Activated B cell treated with CpG ODN at 0.5 μM for 24 hours (primary cell): ENCODE results near the gene TTYH1. TPM values are rescaled to one million over a fixed set of nuclear protein-coding genes. Genes with fewer than 3 reads are reported as not detected.

Source experiments
- ATAC-seq: fragments of 200-7000 bp; cut with Tn5 transposase; one replicate; pipeline ENCODE4 v1.10.0; 2021; ENCODE audit warnings: low read depth, mild to moderate bottlenecking, moderate library complexity
- CTCF ChIA-PET: fragments of 350-600 bp; sonication (Branson Sonifier 250); formaldehyde crosslinking; loops from one replicate; lab custom pipeline; 2021; ENCODE audit warnings: antibody characterized with exemption; lab: Charles Lee
- POLR2A ChIA-PET: fragments of 350-600 bp; sonication (Branson Sonifier 250); formaldehyde crosslinking; loops from one replicate; lab custom pipeline; 2021; ENCODE audit warnings: antibody characterized with exemption; lab: Charles Lee
- DNase-seq: peaks from one replicate; pipeline ENCODE4 v3.0.0; 2022
- H3K27ac Mint-ChIP-seq: one replicate; pipeline ENCODE4 v1.8.0; 2020; ENCODE audit warnings: mixed read lengths
- H3K27me3 Mint-ChIP-seq: one replicate; pipeline ENCODE4 v1.8.0; 2021; ENCODE audit warnings: mixed read lengths
- H3K36me3 Mint-ChIP-seq: one replicate; pipeline ENCODE4 v1.8.0; 2021; ENCODE audit warnings: low read depth, mixed read lengths
- H3K4me1 Mint-ChIP-seq: one replicate; pipeline ENCODE4 v1.8.0; 2021; ENCODE audit warnings: mixed read lengths
- H3K4me3 Mint-ChIP-seq: one replicate; pipeline ENCODE4 v1.8.0; 2020; ENCODE audit warnings: mild to moderate bottlenecking, mixed read lengths
- H3K9me3 Mint-ChIP-seq: one replicate; pipeline ENCODE4 v1.8.0; 2020; ENCODE audit warnings: mixed read lengths
- CTCF ChIP-seq: fragments of 200-600 bp; IDR thresholded peaks from one replicate; pipeline ENCODE4 v1.8.0; 2022; ENCODE audit warnings: antibody characterized with exemption, mild to moderate bottlenecking
- intact Hi-C: fragments of 100-400 bp; cut with micrococcal nuclease; formaldehyde crosslinking; loops from one replicate; pipeline ENCODE4 v1.15.1; 2024
- total RNA-seq: library from RNA; stranded (reverse); gene quantifications from 2 replicates; pipeline ENCODE4 v1.2.3, GENCODE V29; 2022

The TTYH1 gene
- total RNA-seq, 1 donor from 2014 or later: not detected

DNA sequence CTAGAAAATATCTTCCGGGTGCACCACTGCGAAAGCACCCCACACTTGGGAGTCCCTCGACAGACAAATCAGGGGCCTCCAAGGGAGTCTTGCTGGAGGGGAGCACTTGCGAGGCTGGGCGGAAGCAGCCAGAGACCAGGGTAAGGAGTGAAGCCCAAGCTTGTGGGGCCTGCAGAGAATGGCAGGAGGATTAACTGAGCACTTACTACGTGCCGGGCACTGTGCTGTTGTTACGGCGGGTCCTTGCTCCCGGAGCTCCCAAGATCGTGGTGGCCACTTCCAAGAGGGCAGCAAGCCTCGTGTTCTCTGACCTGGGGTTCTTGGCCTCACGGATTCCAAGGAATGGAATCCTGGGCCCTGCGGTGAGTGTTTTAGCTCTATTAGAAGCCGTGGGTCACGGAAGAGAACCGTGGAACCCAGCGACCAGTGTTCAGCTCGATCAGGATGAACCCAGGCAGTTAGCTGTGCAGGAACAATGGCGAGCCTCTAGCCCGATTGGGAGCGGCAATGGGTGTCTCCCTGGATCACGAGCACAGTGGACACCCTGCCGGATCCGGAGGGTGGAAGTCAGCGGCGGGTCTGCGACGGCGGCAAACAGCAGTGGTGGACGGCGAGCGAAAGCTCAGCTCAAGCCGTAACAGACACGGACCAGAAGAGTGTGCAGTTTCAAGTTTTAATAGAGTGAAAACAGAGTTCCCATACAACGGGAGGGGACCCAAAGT is 9.6 kb downstream of the TTYH1 start:
- Mint-ChIP-seq H3K9me3 (no peaks in the 10 kb centered on the region), H3K36me3 (no peaks in the 10 kb centered on the region), H3K27ac (no peak overlapping the region), H3K27me3 (peaks cover 34% of the 10 kb centered on the region), H3K4me1 (no peaks in the 10 kb centered on the region), H3K4me3 (no peak overlapping the region)
- CTCF ChIA-PET: no interaction called here
- intact Hi-C loops: no loop called here
- DNase-seq (no peak), ATAC-seq (no peak)
- no peak for TF ChIP-seq CTCF
- POLR2A ChIA-PET: interaction anchor here (0.6 kb wide), 1 partner anchor 126 kb away, joined by 4 read pairs; no protein-coding TSS in a partner anchor

DNA sequence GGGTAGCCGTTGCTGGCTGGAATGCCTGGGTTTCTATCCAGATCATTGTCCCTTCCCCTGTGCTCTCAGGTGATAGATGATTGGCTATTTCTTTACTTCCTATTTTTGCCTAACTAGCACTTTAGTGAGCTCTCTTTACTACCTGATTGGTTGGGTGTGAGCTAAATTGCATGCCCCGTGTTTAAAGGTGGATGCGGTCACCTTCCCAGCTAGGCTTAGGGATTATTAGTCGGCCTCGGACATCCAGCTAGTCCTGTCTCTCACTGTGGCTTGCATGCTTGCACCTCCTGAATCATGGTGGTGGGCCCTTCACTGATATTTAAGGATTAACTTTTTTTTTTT is 10.1 kb downstream of the TTYH1 start:
- no peak overlapping the region for H3K4me3 Mint-ChIP-seq
- H3K27me3 Mint-ChIP-seq: peaks cover 33% of the 10 kb centered on the region
- POLR2A ChIA-PET: no interaction called here
- TF ChIP-seq CTCF: no peak
- no peaks in the 10 kb centered on the region for H3K36me3 Mint-ChIP-seq
- H3K4me1 Mint-ChIP-seq: peaks cover 2% of the 10 kb centered on the region
- intact Hi-C loops: no loop called here
- no peak for ATAC-seq
- H3K27ac Mint-ChIP-seq: no peak overlapping the region
- CTCF ChIA-PET: no interaction called here
- no peaks in the 10 kb centered on the region for H3K9me3 Mint-ChIP-seq
- no peak for DNase-seq

DNA sequence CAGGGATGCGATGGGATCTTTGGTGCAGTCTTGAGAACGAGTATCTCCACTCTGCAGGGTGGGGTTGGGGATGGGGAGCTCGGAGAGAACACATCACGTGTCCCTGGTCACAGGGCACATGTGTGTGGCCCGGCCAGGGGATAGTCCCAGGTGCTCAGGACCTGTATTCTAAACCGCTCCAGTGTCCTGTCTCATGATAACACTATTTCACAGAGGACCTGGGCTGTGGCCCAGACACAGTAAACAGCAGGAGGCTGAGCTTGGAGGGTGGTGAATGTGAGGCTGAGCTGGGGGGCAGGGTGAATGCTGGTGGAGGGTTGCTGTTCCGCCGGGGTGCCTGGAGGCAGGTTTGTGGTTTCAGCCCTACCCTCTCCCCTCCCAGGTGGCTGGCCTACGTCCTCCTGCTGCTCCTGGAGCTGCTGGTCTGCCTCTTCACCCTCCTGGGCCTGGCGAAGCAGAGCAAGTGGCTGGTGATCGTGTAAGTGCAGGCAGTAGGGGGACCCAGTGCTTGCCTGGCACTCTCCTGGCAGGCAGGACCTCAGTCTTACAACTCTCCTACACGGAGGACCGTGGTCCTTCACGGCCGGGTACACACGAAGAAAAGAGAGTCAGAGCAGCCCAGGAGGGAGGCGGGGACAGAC is 11.1 kb downstream of the TTYH1 start:
- Mint-ChIP-seq H3K4me1 (peaks cover 10% of the 10 kb centered on the region), H3K27ac (no peak overlapping the region), H3K27me3 (peaks cover 31% of the 10 kb centered on the region), H3K4me3 (no peak overlapping the region), H3K9me3 (no peaks in the 10 kb centered on the region), H3K36me3 (no peaks in the 10 kb centered on the region)
- DNase-seq: no peak
- intact Hi-C loops: no loop called here
- POLR2A ChIA-PET: interaction anchor here (0.6 kb wide), 1 partner anchor 211 kb away, joined by 3 read pairs; no protein-coding TSS in a partner anchor
- ATAC-seq: no peak
- CTCF ChIA-PET: no interaction called here
- no peak for TF ChIP-seq CTCF

DNA sequence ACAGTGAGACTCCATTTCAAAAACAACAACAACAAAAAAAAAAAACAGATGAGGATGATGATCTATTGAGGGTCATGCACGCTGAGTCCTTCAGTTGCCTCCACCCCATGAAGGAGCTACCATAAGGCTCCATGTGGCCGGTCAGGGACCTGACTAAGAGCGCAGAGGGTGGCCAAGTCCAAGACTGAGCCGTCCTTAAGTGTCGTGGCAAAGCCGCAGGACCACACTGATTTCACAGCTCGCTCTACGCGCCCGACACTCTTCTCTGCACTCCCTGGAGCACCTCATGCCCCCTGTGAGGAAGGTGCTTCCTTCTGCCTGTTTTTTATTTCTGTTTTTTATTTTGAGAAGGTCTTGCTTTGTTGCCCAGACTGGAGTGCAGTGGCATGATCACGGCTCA is 12.3 kb downstream of the TTYH1 start:
- Mint-ChIP-seq H3K9me3 (no peaks in the 10 kb centered on the region), H3K27me3 (peaks cover 31% of the 10 kb centered on the region), H3K4me1 (peaks cover 11% of the 10 kb centered on the region), H3K36me3 (no peaks in the 10 kb centered on the region), H3K4me3 (no peak overlapping the region), H3K27ac (no peak overlapping the region)
- intact Hi-C loops: no loop called here
- TF ChIP-seq CTCF: no peak
- CTCF ChIA-PET: no interaction called here
- POLR2A ChIA-PET: interaction anchor here (0.7 kb wide), 1 partner anchor 21 kb away, joined by 6 read pairs; the partner anchor contains the start of gene LENG8
- ATAC-seq (no peak), DNase-seq (no peak)

GRCh38 chr19:54428323-54429175 is 13.3 kb downstream of the TTYH1 start:
- no peaks in the 10 kb centered on the region for H3K36me3 Mint-ChIP-seq
- H3K27ac Mint-ChIP-seq: no peak overlapping the region
- no peaks in the 10 kb centered on the region for H3K9me3 Mint-ChIP-seq
- no peak for DNase-seq
- POLR2A ChIA-PET: no interaction called here
- intact Hi-C loops: no loop called here
- H3K4me3 Mint-ChIP-seq: no peak overlapping the region
- CTCF ChIA-PET: no interaction called here
- no peak for ATAC-seq
- peaks cover 29% of the 10 kb centered on the region for H3K27me3 Mint-ChIP-seq
- H3K4me1 Mint-ChIP-seq: peaks cover 11% of the 10 kb centered on the region
- TF ChIP-seq CTCF: no peak
